ENCODE results near the gene UGT1A8. TPM values are rescaled to one million over a fixed set of nuclear protein-coding genes. Genes with fewer than 3 reads are reported as not detected.

UGT1A8 gene
- total RNA-seq, 1 donor from 2014 or later, result not detected

DNA sequence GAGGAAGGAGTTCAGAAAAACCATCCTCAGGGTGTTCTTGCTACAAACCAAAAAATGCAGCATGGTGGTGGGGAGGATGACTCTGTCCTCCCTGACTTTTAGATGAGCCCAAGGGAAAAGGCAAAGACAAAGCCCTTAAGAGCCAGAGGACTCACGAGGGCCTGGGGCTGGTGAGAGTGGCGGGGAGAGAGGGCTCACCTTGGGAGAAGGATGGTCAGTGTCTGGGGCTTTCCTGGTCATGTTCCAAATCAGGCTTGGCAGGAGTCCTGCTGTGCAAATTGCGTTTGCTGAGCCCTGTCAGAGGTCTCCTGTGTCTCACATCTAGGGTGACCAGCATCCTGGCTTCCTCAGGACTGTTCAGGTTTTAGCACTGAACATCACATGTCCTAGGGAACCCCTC, 147.3 kb downstream of the UGT1A8 start:
- H3K9me3 Mint-ChIP-seq (ENCODE audit: unreplicated experiment), result no peaks in the 10 kb centered on the region
- no peak for DNase-seq (ENCODE audit: extremely low spot score, unreplicated experiment)
- H3K27ac Mint-ChIP-seq (ENCODE audit: unreplicated experiment), result no peak overlapping the region
- peaks cover 5% of the 10 kb centered on the region for H3K4me1 Mint-ChIP-seq (ENCODE audit: unreplicated experiment)
- TF ChIP-seq, protein P1, sequence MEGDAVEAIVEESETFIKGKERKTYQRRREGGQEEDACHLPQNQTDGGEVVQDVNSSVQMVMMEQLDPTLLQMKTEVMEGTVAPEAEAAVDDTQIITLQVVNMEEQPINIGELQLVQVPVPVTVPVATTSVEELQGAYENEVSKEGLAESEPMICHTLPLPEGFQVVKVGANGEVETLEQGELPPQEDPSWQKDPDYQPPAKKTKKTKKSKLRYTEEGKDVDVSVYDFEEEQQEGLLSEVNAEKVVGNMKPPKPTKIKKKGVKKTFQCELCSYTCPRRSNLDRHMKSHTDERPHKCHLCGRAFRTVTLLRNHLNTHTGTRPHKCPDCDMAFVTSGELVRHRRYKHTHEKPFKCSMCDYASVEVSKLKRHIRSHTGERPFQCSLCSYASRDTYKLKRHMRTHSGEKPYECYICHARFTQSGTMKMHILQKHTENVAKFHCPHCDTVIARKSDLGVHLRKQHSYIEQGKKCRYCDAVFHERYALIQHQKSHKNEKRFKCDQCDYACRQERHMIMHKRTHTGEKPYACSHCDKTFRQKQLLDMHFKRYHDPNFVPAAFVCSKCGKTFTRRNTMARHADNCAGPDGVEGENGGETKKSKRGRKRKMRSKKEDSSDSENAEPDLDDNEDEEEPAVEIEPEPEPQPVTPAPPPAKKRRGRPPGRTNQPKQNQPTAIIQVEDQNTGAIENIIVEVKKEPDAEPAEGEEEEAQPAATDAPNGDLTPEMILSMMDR (IDR thresholded peaks at IDR 0.05), result no peak
- H3K4me3 Mint-ChIP-seq (ENCODE audit: unreplicated experiment), result no peak overlapping the region
- H3K27me3 Mint-ChIP-seq (ENCODE audit: unreplicated experiment), result peaks cover 34% of the 10 kb centered on the region
- H3K36me3 Mint-ChIP-seq (ENCODE audit: unreplicated experiment), result no peaks in the 10 kb centered on the region

DNA sequence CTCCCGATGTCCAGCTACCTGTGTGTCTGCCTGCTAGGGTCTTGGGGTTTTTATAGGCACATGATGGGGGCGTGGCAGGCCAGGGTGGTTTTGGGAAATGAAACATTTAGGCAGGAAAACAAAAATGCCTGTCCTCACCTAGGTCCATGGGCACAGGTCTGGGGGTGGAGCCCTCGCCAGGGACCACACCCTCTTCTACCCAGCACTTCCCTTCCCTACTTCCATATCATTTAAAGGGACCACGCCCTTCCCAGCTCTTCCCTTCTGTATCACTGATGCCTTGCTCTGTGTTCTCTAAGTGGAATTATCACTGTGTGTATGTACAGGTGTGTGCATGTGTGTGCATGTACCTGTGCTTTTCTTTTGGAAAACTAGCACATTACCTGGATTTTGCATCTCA, 149.0 kb downstream of the UGT1A8 start:
- Mint-ChIP-seq H3K4me1 (ENCODE audit: unreplicated experiment) (peaks cover 5% of the 10 kb centered on the region), H3K9me3 (ENCODE audit: unreplicated experiment) (no peaks in the 10 kb centered on the region), H3K27me3 (ENCODE audit: unreplicated experiment) (peaks cover 27% of the 10 kb centered on the region), H3K27ac (ENCODE audit: unreplicated experiment) (no peak overlapping the region), H3K4me3 (ENCODE audit: unreplicated experiment) (no peak overlapping the region), H3K36me3 (ENCODE audit: unreplicated experiment) (no peaks in the 10 kb centered on the region)
- no peak for DNase-seq (ENCODE audit: extremely low spot score, unreplicated experiment)
- TF ChIP-seq, protein P1 (IDR thresholded peaks at IDR 0.05), result no peak

DNA sequence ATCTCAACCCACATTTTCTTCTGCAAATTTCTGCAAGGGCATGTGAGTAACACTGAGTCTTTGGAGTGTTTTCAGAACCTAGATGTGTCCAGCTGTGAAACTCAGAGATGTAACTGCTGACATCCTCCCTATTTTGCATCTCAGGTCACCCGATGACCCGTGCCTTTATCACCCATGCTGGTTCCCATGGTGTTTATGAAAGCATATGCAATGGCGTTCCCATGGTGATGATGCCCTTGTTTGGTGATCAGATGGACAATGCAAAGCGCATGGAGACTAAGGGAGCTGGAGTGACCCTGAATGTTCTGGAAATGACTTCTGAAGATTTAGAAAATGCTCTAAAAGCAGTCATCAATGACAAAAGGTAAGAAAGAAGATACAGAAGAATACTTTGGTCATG, 150.6 kb downstream of the UGT1A8 start:
- TF ChIP-seq, protein P1 (IDR thresholded peaks at IDR 0.05), result no peak
- peaks cover 5% of the 10 kb centered on the region for H3K4me1 Mint-ChIP-seq (ENCODE audit: unreplicated experiment)

DNA sequence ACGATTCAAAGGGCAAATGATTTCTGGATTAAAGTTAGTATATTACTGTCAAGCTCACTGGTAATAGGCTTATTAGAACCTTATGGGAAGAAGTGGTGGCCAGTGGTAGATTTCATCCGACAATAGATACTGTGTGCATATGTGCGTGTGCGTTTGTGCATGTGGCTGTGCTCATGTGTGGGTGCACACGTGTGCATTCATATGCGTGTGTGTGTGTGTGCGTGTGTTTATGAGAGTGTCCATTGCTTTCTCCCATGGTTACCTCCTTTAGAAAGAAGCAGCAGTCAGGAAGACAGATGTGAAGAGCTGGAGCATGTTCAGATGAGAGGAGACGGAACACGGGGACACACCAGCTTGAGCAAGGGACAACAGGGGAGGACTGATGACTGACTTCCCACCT, 151.8 kb downstream of the UGT1A8 start:
- no peaks in the 10 kb centered on the region for H3K9me3 Mint-ChIP-seq (ENCODE audit: unreplicated experiment)
- no peak overlapping the region for H3K4me3 Mint-ChIP-seq (ENCODE audit: unreplicated experiment)

More for the DNA sequence above, 150.6 kb downstream of the UGT1A8 start:
- Mint-ChIP-seq H3K27me3 (ENCODE audit: unreplicated experiment) (peaks cover 25% of the 10 kb centered on the region), H3K27ac (ENCODE audit: unreplicated experiment) (no peak overlapping the region), H3K36me3 (ENCODE audit: unreplicated experiment) (no peaks in the 10 kb centered on the region), H3K4me3 (ENCODE audit: unreplicated experiment) (no peak overlapping the region), H3K9me3 (ENCODE audit: unreplicated experiment) (no peaks in the 10 kb centered on the region)
- DNase-seq (ENCODE audit: extremely low spot score, unreplicated experiment), result no peak

DNA sequence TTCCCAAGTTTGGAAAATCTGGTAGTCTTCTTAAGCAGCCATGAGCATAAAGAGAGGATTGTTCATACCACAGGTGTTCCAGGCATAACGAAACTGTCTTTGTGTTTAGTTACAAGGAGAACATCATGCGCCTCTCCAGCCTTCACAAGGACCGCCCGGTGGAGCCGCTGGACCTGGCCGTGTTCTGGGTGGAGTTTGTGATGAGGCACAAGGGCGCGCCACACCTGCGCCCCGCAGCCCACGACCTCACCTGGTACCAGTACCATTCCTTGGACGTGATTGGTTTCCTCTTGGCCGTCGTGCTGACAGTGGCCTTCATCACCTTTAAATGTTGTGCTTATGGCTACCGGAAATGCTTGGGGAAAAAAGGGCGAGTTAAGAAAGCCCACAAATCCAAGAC, 154.7 kb downstream of the UGT1A8 start:
- TF ChIP-seq, protein P1 (IDR thresholded peaks at IDR 0.05), result no peak
- Mint-ChIP-seq H3K9me3 (ENCODE audit: unreplicated experiment) (no peaks in the 10 kb centered on the region), H3K36me3 (ENCODE audit: unreplicated experiment) (no peaks in the 10 kb centered on the region), H3K4me3 (ENCODE audit: unreplicated experiment) (no peak overlapping the region), H3K27ac (ENCODE audit: unreplicated experiment) (no peak overlapping the region), H3K4me1 (ENCODE audit: unreplicated experiment) (no peaks in the 10 kb centered on the region), H3K27me3 (ENCODE audit: unreplicated experiment) (peaks cover 21% of the 10 kb centered on the region)
- no peak for DNase-seq (ENCODE audit: extremely low spot score, unreplicated experiment)

More for the DNA sequence above, 151.8 kb downstream of the UGT1A8 start:
- peaks cover 4% of the 10 kb centered on the region for H3K4me1 Mint-ChIP-seq (ENCODE audit: unreplicated experiment)
- DNase-seq (ENCODE audit: extremely low spot score, unreplicated experiment), result no peak
- H3K27me3 Mint-ChIP-seq (ENCODE audit: unreplicated experiment), result peaks cover 20% of the 10 kb centered on the region
- no peak overlapping the region for H3K27ac Mint-ChIP-seq (ENCODE audit: unreplicated experiment)
- TF ChIP-seq, protein P1 (IDR thresholded peaks at IDR 0.05), result no peak
- no peaks in the 10 kb centered on the region for H3K36me3 Mint-ChIP-seq (ENCODE audit: unreplicated experiment)
